Body of pancreas (tissue), 4 donors: ENCODE data around the gene CCDC33.

Experiments
- CTCF ChIP-seq, 7 experiments: fragments of 450-650 bp in 4 of 7; fragments of 200-600 bp in 3 of 7; sonication (generic) in 3 of 7; IDR thresholded peaks; one replicate each; pipeline ENCODE4 v1.5.1; 2016 to 2019; ENCODE audit warnings: antibody characterized with exemption in 7 of 7
- POLR2A ChIP-seq, 3 donors: fragments of 450-650 bp; IDR thresholded peaks; one replicate each; pipeline ENCODE4 v1.6.1; 2016; ENCODE audit warnings: antibody characterized with exemption in 3 of 3, mild to moderate bottlenecking in 2 of 3

- no peak for TF ChIP-seq CTCF (IDR thresholded peaks at IDR 0.05)
- no peak for TF ChIP-seq POLR2A (IDR thresholded peaks at IDR 0.05)
Observed at GRCh38 chr15:74351670-74352069, 115.5 kb downstream of the CCDC33 start.
